ENCODE results near the gene GPAT2.
"Not testable (repeated sequence)": the region's sequence is repeated elsewhere in the genome, so short reads cannot be mapped to it uniquely, and the experiment has no call there.

GPAT2 gene

GRCh38 chr2:96071087-96071976 lies 36.6 kb upstream of the GPAT2 start:
- not testable (repeated sequence) for H3K4me1 ChIP-seq (ENCODE audit: insufficient read depth, low read length); H3K9me3 ChIP-seq (ENCODE audit: low read length); H3K27ac ChIP-seq (ENCODE audit: low read depth, low read length); H3K9ac ChIP-seq (ENCODE audit: low read length); H3K36me3 ChIP-seq (ENCODE audit: insufficient read depth, low read length); H3K27me3 ChIP-seq (ENCODE audit: control insufficient read depth in 1 of 2, insufficient read depth in 2 of 2, low read length in 2 of 2); H3K4me3 ChIP-seq (ENCODE audit: low read depth in 1 of 2, low read length in 2 of 2)

GRCh38 chr2:96070351-96070750 lies 35.6 kb upstream of the GPAT2 start:
- not testable (repeated sequence) for H3K36me3 ChIP-seq (ENCODE audit: insufficient read depth, low read length); H3K27me3 ChIP-seq (ENCODE audit: control insufficient read depth in 1 of 2, insufficient read depth in 2 of 2, low read length in 2 of 2); H3K4me3 ChIP-seq (ENCODE audit: low read depth in 1 of 2, low read length in 2 of 2); H3K9ac ChIP-seq (ENCODE audit: low read length); H3K9me3 ChIP-seq (ENCODE audit: low read length); H3K4me1 ChIP-seq (ENCODE audit: insufficient read depth, low read length); H3K27ac ChIP-seq (ENCODE audit: low read depth, low read length)

DNA sequence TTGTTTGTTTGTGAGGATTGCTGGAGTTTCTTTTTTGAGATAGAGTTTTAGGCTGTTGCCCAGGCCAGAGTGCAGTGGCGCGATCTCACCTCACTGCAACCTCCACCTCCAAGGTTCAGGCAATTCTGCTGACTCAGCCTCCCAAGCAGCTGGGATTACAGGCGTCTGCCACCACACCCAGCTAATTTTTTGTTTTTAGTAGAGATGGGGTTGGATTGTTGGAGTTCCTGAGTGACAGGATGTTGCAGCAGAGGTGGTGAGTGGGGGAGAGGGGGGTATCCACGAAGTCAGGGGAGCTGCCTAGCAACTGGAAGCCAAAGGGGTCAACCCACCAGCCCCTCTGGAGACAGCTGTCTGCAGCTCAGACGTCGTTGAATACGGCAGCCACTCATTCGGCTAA lies 35.2 kb upstream of the GPAT2 start:
- not testable (repeated sequence) for H3K27ac ChIP-seq (ENCODE audit: low read depth, low read length); H3K4me1 ChIP-seq (ENCODE audit: insufficient read depth, low read length); H3K27me3 ChIP-seq (ENCODE audit: control insufficient read depth in 1 of 2, insufficient read depth in 2 of 2, low read length in 2 of 2); H3K9me3 ChIP-seq (ENCODE audit: low read length); H3K4me3 ChIP-seq (ENCODE audit: low read depth in 1 of 2, low read length in 2 of 2); H3K9ac ChIP-seq (ENCODE audit: low read length); H3K36me3 ChIP-seq (ENCODE audit: insufficient read depth, low read length)

DNA sequence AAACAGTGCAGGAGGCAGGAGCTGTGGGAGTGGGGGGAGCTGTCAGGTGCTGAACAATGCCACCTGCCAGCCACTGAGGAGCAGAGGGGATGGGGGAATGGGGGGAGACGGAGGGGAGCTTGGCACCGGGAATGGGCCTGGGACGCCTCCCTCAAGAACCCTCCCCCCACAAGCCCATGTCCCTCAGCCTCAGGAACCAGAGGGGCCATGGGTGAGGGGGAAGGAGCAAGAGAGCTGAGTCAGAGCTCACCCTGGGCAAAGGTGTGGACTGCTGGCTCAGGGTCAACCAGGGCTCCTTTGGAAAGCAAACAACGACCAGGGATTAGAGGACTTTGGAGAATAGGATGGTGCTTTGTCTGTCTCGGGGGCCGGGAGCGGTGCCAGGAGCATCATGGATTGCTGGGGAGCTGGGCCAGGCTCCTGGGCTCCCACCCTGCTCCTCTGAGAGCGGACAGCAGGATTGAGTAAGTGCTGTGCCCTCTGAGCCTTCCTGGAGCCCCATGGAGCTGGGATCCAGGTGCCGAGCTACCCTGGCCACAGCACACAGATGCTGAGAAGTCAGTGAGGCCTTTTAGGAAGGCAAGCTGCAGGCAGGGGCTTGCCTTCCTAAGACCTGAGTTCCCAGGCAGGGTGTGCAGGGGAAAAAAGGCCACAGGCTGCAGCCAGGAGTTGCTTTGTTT lies 33.3 kb upstream of the GPAT2 start:
- H3K9me3 ChIP-seq (ENCODE audit: low read length); H3K27me3 ChIP-seq (ENCODE audit: control insufficient read depth in 1 of 2, insufficient read depth in 2 of 2, low read length in 2 of 2); H3K27ac ChIP-seq (ENCODE audit: low read depth, low read length): not testable (repeated sequence)

GRCh38 chr2:96067098-96067660 lies 32.5 kb upstream of the GPAT2 start:
- H3K4me3 ChIP-seq (ENCODE audit: low read depth in 1 of 2, low read length in 2 of 2); H3K9ac ChIP-seq (ENCODE audit: low read length); H3K27me3 ChIP-seq (ENCODE audit: control insufficient read depth in 1 of 2, insufficient read depth in 2 of 2, low read length in 2 of 2); H3K27ac ChIP-seq (ENCODE audit: low read depth, low read length); H3K4me1 ChIP-seq (ENCODE audit: insufficient read depth, low read length); H3K36me3 ChIP-seq (ENCODE audit: insufficient read depth, low read length); H3K9me3 ChIP-seq (ENCODE audit: low read length): not testable (repeated sequence)

More for the DNA sequence above, 33.3 kb upstream of the GPAT2 start:
- not testable (repeated sequence) for H3K4me3 ChIP-seq (ENCODE audit: low read depth in 1 of 2, low read length in 2 of 2); H3K4me1 ChIP-seq (ENCODE audit: insufficient read depth, low read length); H3K9ac ChIP-seq (ENCODE audit: low read length); H3K36me3 ChIP-seq (ENCODE audit: insufficient read depth, low read length)

- not testable (repeated sequence) for H3K27me3 ChIP-seq (ENCODE audit: control insufficient read depth in 1 of 2, insufficient read depth in 2 of 2, low read length in 2 of 2); H3K9ac ChIP-seq (ENCODE audit: low read length)
Measured at GRCh38 chr2:96066511-96066910, 31.8 kb upstream of the GPAT2 start.

GRCh38 chr2:96065954-96066353 lies 31.2 kb upstream of the GPAT2 start:
- not testable (repeated sequence) for H3K27me3 ChIP-seq (ENCODE audit: control insufficient read depth in 1 of 2, insufficient read depth in 2 of 2, low read length in 2 of 2); H3K9me3 ChIP-seq (ENCODE audit: low read length); H3K27ac ChIP-seq (ENCODE audit: low read depth, low read length); H3K4me1 ChIP-seq (ENCODE audit: insufficient read depth, low read length); H3K9ac ChIP-seq (ENCODE audit: low read length); H3K4me3 ChIP-seq (ENCODE audit: low read depth in 1 of 2, low read length in 2 of 2); H3K36me3 ChIP-seq (ENCODE audit: insufficient read depth, low read length)

More at GRCh38 chr2:96066511-96066910, 31.8 kb upstream of the GPAT2 start:
- not testable (repeated sequence) for H3K4me1 ChIP-seq (ENCODE audit: insufficient read depth, low read length); H3K4me3 ChIP-seq (ENCODE audit: low read depth in 1 of 2, low read length in 2 of 2); H3K27ac ChIP-seq (ENCODE audit: low read depth, low read length); H3K36me3 ChIP-seq (ENCODE audit: insufficient read depth, low read length); H3K9me3 ChIP-seq (ENCODE audit: low read length)

DNA sequence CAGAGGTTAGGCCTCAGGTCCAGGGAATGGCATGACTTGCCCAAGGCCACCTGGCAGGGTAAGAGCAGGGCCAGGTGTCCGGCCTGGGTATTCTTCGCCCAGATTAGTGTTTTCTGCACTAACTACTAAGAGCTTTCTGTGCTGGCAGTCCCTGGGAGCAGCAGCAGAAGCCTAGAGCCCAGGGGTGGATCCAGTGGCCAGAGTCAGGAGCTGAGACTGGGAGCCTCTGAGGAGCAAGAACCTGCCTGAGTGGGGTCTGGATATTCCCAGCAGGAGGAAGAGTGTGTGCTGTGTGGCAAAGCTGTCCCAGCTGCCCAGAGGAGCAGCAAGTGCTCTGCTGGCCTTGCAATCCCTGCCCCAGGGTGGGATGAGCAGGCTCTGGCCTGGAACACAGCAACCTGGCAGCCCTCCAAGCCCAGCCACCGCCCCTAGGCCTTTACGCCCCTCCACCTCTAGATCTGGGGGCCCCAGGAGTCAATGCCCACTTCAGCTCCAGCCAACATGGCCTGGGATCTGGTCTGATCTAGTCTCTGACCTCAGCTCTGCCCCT lies 30.7 kb upstream of the GPAT2 start:
- H3K4me3 ChIP-seq (ENCODE audit: low read depth in 1 of 2, low read length in 2 of 2): no peak overlapping the region
- no peaks in the 10 kb centered on the region for H3K4me1 ChIP-seq (ENCODE audit: insufficient read depth, low read length)
- no peaks in the 10 kb centered on the region for H3K9me3 ChIP-seq (ENCODE audit: low read length)
- H3K36me3 ChIP-seq (ENCODE audit: insufficient read depth, low read length): no peaks in the 10 kb centered on the region
- H3K9ac ChIP-seq (ENCODE audit: low read length): no peak overlapping the region
- H3K27ac ChIP-seq (ENCODE audit: low read depth, low read length): no peak overlapping the region
- H3K27me3 ChIP-seq (ENCODE audit: control insufficient read depth in 1 of 2, insufficient read depth in 2 of 2, low read length in 2 of 2): no peaks in the 10 kb centered on the region

GRCh38 chr2:96064760-96065159 lies 30.0 kb upstream of the GPAT2 start:
- not testable (repeated sequence) for H3K36me3 ChIP-seq (ENCODE audit: insufficient read depth, low read length); H3K27ac ChIP-seq (ENCODE audit: low read depth, low read length); H3K9me3 ChIP-seq (ENCODE audit: low read length); H3K27me3 ChIP-seq (ENCODE audit: control insufficient read depth in 1 of 2, insufficient read depth in 2 of 2, low read length in 2 of 2); H3K9ac ChIP-seq (ENCODE audit: low read length); H3K4me1 ChIP-seq (ENCODE audit: insufficient read depth, low read length); H3K4me3 ChIP-seq (ENCODE audit: low read depth in 1 of 2, low read length in 2 of 2)

- not testable (repeated sequence) for H3K9ac ChIP-seq (ENCODE audit: low read length); H3K4me1 ChIP-seq (ENCODE audit: insufficient read depth, low read length); H3K27me3 ChIP-seq (ENCODE audit: control insufficient read depth in 1 of 2, insufficient read depth in 2 of 2, low read length in 2 of 2); H3K4me3 ChIP-seq (ENCODE audit: low read depth in 1 of 2, low read length in 2 of 2); H3K9me3 ChIP-seq (ENCODE audit: low read length); H3K36me3 ChIP-seq (ENCODE audit: insufficient read depth, low read length); H3K27ac ChIP-seq (ENCODE audit: low read depth, low read length)
Measured at GRCh38 chr2:96064047-96064675, 29.4 kb upstream of the GPAT2 start.

GRCh38 chr2:96063116-96063899 lies 28.6 kb upstream of the GPAT2 start:
- H3K27me3 ChIP-seq (ENCODE audit: control insufficient read depth in 1 of 2, insufficient read depth in 2 of 2, low read length in 2 of 2); H3K36me3 ChIP-seq (ENCODE audit: insufficient read depth, low read length); H3K27ac ChIP-seq (ENCODE audit: low read depth, low read length); H3K4me1 ChIP-seq (ENCODE audit: insufficient read depth, low read length); H3K9me3 ChIP-seq (ENCODE audit: low read length); H3K4me3 ChIP-seq (ENCODE audit: low read depth in 1 of 2, low read length in 2 of 2); H3K9ac ChIP-seq (ENCODE audit: low read length): not testable (repeated sequence)
